ENCODE measurements around the gene CTNND2.

The CTNND2 gene

GRCh38 chr5:10958728-10959127 is 945.5 kb downstream of the CTNND2 start:
- in situ Hi-C loops (cut with MboI; ENCODE audit: low sequenced_read_pairs, unreplicated experiment), result no loop called here
- DNase-seq (ENCODE audit: low spot score), result no peak
- TF ChIP-seq CTCF (IDR thresholded peaks at IDR 0.05; ENCODE audit: borderline replicate concordance, control extremely low read depth, extremely low read depth, insufficient read depth, missing control alignments), result no peak

DNA sequence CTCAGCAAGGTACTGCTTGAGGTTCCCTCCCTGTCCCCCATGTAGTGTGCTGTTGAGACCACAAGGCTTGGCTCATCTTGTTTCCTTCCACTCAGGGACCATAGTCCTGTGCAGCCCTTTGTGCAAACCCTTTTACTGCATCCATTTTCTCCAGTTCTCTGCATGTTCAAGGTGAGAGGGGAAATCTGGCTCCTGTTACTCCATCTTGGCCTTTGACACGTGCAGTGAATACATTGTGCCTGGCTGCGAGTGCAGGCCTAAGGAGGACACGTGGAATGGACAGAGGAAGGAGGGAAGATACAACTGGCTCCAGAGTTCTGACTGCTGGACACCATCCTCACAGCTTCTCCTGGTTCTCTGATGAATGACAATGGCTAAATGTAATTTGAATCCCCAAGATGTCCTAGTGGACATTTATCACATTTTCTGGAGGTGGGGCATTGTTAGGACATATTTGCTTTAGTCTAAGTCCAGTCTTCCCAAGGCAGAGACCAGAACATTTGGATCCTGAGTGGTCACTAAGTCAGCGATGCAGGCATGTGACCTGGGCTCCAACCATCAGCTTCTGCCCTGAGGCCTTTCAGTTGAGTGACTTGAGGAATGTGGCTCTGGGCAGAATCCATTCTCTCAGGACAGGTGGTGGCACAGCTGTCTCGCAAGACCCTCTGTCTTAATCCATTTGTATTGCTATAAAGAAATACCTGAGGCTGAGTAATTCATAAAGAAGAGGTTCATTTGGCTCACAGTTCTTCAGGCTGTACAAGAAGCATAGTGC is 954.2 kb downstream of the CTNND2 start:
- TF ChIP-seq CTCF (IDR thresholded peaks at IDR 0.05; ENCODE audit: borderline replicate concordance, control extremely low read depth, extremely low read depth, insufficient read depth, missing control alignments), result no peak
- in situ Hi-C loops (cut with MboI; ENCODE audit: low sequenced_read_pairs, unreplicated experiment), result no loop called here
- no peak for DNase-seq (ENCODE audit: low spot score)

DNA sequence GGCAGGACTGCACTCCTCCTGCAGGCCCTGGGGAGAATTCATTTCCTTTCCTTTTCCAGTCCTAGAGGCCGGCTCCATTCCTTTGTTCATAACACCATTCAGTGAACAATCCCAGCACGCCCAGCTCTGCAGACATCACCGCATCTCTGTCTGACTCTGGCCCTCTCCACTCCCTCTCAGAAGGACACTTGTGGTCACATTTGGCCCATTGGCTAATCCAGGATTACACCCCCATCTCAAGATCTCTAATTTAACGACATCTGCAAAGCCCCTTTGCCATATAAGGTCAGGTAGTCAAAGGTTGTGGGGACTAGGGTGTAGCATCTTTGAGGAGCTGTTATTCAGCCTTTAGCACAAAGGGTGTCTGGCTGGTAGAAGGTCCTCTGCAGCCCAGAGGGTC is 958.2 kb downstream of the CTNND2 start:
- no peak for TF ChIP-seq CTCF (IDR thresholded peaks at IDR 0.05; ENCODE audit: borderline replicate concordance, control extremely low read depth, extremely low read depth, insufficient read depth, missing control alignments)

DNA sequence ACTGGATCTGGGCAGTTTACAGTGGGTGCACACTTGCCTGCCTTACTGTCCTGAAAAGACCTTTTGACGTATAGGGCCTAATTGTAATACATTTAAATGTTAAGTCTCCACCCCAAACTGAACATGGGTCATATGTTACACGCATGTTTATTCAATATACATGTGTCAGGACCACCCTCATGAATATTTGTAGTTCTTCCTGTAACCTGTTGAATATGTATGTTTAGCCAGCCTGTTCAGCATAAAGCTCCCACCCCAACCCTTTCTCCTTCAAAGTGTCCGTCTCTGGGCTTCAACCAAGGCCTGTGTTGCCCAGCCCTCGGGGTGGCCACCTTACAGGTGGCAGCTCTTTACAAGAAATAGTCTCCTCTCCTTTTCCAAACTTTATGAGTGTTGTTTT is 962.3 kb downstream of the CTNND2 start:
- in situ Hi-C loops (cut with MboI; ENCODE audit: low sequenced_read_pairs, unreplicated experiment), result no loop called here
- no peak for TF ChIP-seq CTCF (IDR thresholded peaks at IDR 0.05; ENCODE audit: borderline replicate concordance, control extremely low read depth, extremely low read depth, insufficient read depth, missing control alignments)
- no peak for DNase-seq (ENCODE audit: low spot score)

More for the DNA sequence above, 958.2 kb downstream of the CTNND2 start:
- no peak for DNase-seq (ENCODE audit: low spot score)
- in situ Hi-C loops (cut with MboI; ENCODE audit: low sequenced_read_pairs, unreplicated experiment), result no loop called here

GRCh38 chr5:10936081-10936855 is 968.0 kb downstream of the CTNND2 start:
- no peak for TF ChIP-seq CTCF (IDR thresholded peaks at IDR 0.05; ENCODE audit: borderline replicate concordance, control extremely low read depth, extremely low read depth, insufficient read depth, missing control alignments)
- in situ Hi-C loops (cut with MboI; ENCODE audit: low sequenced_read_pairs, unreplicated experiment), result no loop called here
- DNase-seq (ENCODE audit: low spot score), result no peak

- DNase-seq (ENCODE audit: low spot score), result no peak
- in situ Hi-C loops (cut with MboI; ENCODE audit: low sequenced_read_pairs, unreplicated experiment), result no loop called here
- no peak for TF ChIP-seq CTCF (IDR thresholded peaks at IDR 0.05; ENCODE audit: borderline replicate concordance, control extremely low read depth, extremely low read depth, insufficient read depth, missing control alignments)
These were observed 968.7 kb downstream of the CTNND2 start for GRCh38 chr5:10935536-10935935.
